Upper lobe of left lung (tissue), 4 donors: ENCODE results near the gene FSTL5.

Experiments
- EP300 ChIP-seq, 4 donors: sonication (generic); formaldehyde crosslinking; IDR thresholded peaks; one replicate each; pipeline ENCODE4 v1.5.1; 2017; ENCODE audit warnings: antibody characterized with exemption in 4 of 4, control low read depth in 2 of 4
- POLR2A ChIP-seq, 4 donors: fragments of 450-650 bp; IDR thresholded peaks; one replicate each; pipeline ENCODE4 v1.5.1; 2016 to 2017; ENCODE audit warnings: antibody characterized with exemption in 4 of 4, mild to moderate bottlenecking in 2 of 4

GRCh38 chr4:161817914-161818313, 345.9 kb downstream of the FSTL5 start:
- TF ChIP-seq POLR2A (IDR thresholded peaks at IDR 0.05) (no peak), EP300 (IDR thresholded peaks at IDR 0.05) (no peak)
